ENCODE results near the gene TXNDC9.
A peak's percentile ranks its signal among the peaks of the same experiment; 100 is the strongest.
"Not testable (repeated sequence)": the region's sequence is repeated elsewhere in the genome, so short reads cannot be mapped to it uniquely, and the experiment has no call there.

Gene TXNDC9

GRCh38 chr2:99335911-99336803 lies at the start of gene TXNDC9:
Gene TXNDC9 (minus strand): TSS chr2:99336333. CDS start chr2:99333210, 3,123 bp downstream.
- peak; percentile 97 for DNase-seq

DNA sequence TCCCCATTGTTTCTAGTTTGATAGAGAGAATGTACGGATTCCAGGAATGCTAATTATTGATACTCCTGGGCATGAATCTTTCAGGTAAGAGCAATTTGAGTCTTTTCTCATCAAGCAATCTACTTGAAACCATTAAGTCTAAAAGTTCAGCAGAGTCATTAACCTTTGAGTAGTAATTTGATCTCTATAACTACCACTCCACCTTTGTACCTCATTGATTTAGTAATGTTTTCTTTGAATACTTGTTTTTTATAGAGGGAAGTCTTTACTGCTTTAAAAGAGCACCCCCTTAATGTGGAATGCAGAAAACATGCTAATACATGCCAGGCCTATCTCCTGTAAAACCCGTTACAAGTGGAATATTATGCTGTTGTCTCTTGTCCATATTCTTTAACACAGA lies 46.0 kb upstream of the TXNDC9 start:
- DNase-seq: no peak

DNA sequence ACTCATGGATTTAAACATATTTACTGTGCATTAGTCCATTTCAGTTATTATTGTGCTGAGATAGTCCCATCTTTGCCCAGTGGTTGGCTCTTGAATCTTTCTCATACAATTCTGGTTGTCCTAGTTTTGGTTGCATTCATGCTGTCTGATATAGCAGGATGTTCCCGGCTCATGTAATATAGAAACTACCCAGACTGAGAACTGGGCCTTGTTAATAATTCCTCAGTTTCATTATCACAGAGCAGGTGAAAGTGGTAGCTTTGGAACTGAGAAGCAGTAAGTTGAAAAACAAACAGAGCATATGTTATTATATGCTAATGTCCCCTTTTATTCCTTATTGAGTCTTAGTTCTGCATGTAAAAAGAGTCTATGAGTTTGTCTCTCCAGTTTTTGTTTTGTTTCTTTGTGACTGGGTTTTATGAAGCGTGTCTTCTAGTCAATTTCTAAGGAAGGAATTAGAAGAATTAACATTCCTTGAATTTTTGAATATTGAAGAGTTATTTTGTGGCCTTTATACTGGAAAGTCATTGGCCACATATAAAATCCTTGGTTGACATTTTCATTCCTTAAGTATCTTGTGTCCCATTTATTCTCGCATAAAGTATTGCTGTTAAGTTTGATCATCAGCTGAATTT lies 44.4 kb upstream of the TXNDC9 start:
- DNase-seq: no peak

- DNase-seq: no peak
These were observed 41.7 kb upstream of the TXNDC9 start for GRCh38 chr2:99377879-99378278.

DNA sequence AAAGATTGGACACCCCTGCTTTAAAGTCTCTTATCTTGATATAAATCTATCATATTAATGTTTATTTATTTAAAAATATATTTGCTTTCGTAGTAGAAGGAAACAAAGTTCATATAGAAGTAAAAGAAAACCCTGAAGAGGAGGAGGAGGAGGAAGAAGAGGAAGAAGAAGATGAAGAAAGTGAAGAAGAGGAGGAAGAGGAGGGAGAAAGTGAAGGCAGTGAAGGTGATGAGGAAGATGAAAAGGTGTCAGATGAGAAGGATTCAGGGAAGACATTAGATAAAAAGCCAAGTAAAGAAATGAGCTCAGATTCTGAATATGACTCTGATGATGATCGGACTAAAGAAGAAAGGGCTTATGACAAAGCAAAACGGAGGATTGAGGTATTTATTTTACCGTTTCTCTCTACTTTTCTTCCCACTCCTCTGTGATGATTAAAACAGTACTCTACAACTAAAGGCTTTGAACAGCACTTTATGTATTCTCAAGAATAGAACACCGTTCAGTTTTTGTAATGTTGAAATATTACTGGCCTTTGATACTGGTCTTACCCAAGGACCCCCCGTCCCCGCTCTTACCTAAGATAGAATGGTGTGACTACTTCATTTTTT lies 40.2 kb upstream of the TXNDC9 start:
- no peak for DNase-seq

- no peak for DNase-seq
These were observed 38.6 kb upstream of the TXNDC9 start for GRCh38 chr2:99374747-99375146.

DNA sequence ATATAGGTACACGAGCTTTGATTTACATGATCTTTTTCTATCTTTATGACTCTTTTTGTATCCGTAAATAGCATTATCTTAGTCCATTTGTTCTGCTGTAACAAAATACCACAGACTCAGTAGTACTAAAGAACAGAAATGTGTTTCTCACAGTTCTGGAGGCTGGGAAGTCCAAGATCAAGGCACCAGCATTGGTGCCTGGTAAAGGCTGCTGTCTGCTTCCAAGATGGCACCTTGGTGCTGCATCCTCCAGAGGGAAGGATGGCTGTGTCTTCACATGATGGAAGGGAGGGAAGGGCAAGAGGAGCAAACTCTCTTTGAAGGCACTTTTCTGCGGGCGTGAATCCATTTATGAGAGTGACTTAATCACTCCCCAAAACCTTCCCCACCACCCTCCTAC lies 37.0 kb upstream of the TXNDC9 start:
- no peak for DNase-seq

- DNase-seq: not testable (repeated sequence)
These were observed 32.7 kb upstream of the TXNDC9 start for GRCh38 chr2:99368854-99369253.

DNA sequence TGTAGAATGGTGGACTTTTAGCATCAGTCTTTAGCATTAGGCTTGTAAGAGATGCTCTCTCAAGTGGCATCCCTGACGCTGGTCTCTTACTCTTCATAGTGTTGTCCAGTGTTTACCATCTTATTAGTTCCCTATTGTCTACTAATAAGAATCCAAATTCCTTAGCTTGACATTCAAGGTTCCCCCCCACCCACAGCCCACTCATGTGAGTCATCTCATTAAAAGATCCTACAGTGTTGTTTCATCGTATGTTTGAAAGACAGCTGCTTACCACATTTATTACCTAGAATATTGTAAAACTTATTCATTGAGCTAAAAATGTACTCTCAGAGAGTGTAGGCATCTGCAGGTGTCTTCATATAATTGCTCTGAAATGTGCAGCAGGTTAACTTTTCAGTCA lies 29.5 kb upstream of the TXNDC9 start:
- DNase-seq: no peak

DNA sequence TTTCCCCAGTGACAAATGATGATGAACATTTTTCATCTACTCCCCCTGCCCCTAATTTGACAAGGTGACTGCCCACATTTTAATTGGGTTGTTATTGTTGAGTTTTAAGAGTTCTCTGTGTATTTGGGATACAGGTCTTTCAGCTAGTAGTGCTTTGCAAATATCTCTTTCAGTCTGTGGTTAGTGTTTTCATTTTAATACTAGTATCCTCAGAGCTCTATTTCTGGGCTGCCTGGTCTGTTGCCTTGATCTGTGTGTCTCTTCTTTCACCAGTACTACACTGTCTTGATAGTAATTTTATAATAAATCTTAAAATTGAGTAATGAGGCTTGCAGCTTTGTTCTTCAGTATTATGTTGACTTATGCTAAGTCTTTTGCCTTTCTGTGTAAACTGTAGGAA lies 20.7 kb upstream of the TXNDC9 start:
- no peak for DNase-seq

GRCh38 chr2:99354825-99355224 lies 18.7 kb upstream of the TXNDC9 start:
- not testable (repeated sequence) for DNase-seq

DNA sequence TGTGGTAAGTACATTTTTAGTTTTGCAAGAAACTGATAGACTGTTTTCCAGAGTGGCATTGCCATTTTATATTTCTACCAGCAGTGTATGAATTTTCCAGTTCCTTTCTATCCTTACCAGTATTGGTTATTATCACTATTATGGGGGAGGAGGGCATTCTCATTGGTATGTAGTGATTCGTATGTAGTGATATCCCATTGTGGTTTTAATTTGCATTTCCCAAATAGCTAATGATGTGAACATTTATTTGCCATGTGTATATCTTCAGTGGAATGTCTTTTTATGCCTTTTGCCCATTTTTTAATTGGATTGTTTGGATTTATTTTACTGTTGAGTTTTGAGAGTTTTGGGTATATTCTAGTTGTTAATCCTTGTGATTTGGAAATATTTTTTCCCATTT lies 17.9 kb upstream of the TXNDC9 start:
- no peak for DNase-seq

DNA sequence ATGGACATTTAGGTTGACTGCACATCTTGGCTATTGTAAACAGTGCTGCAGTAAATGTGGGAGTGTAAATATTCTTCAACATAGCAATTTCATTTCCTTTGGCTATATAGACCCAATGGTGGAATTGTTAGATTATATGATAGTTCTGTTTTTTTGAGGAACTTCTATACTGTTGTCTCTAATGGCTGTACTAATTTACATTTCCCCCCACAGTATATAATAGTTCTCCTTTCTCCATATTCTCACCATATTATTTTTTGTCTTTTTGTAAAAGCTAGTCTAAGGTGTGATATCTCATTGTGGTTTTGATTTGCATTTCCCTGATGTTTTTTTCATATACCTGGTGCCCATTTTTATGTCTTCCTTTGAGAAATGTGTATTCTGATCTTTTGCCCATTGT lies 14.1 kb upstream of the TXNDC9 start:
- DNase-seq: no peak

DNA sequence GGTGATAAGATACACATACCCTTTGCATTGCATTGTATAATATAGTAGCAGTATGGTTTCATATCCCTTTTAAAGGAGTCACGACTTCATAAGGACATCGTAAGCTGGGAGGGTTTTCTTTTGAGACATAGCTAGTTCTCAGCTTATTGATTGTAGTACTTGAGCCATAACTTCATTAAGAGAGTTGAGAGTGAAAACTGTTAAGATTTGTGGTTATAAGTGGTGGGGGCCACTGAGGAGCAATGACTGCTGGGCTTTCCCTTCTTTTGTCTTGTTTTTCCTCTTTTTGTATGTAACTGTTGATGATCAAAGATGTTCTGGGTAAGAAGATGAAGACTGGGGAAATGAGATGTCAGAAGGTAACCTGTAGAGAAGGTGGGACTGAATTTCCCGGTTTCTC lies 12.0 kb upstream of the TXNDC9 start:
- no peak for DNase-seq

DNA sequence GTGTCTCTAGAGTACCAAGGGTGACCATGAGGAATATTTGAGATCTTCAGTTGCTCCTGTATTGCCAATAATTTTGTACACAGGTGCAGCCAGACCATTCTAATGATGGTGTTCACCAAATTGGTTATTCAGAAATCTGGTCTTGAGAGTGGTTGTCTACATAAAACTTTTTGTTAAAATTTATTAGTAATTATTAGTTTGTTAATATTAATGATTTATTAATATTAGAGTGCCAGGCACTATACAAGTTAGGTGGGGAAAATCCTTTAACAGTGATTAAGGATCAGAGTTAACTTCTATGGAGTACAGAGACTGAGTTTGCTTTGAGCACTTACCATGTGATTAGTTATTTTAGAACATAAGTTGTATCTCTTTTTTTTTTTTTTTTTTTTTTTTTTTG lies 10.1 kb upstream of the TXNDC9 start:
- DNase-seq: no peak

DNA sequence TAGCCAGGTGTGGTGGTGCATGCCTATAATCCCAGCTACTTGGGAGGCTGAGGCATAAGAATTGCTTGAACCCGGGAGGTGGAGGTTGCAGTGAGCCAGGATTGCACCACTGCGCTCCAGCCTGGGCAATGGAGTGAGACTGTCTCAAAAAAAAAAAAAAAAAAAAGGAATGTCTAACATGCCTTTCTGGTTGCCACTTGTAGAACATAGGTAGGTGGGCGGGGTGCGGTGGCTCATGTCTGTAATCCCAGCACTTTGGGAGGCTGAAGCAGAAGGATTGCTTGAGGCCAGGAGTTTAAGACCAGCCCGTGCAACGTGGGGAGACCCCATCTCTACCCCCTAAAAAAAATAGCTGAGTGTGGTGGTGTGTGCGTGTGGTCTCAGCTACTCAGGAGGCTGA lies 9.3 kb upstream of the TXNDC9 start:
- DNase-seq: not testable (repeated sequence)

DNA sequence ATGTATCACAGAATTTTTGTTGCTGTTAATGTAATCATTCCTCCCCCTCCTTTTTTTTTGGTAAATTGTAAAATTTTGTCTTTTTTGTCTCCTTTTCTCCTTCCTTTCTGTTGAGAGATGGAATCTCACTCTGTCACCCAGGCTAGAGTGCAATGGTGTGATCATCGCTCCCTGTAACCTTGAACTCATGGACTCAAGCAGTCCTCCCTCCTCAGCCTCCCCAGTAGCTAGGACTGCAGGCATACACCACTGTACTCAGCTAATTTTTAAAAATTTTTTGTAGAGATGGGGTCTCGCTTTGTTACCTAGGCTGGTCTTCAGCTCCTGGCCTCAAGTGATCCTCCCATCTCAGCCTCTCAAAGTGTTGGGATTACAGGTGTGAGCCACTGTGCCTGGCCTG lies 6.4 kb upstream of the TXNDC9 start:
- no peak for DNase-seq

- no peak for DNase-seq
These were observed 4.6 kb upstream of the TXNDC9 start for GRCh38 chr2:99340669-99341236.

- no peak for DNase-seq
These were observed 2.0 kb upstream of the TXNDC9 start for GRCh38 chr2:99338029-99338585.

GRCh38 chr2:99337113-99338028 lies 1.2 kb upstream of the TXNDC9 start, which contains the start of gene EIF5B:
Gene EIF5B (plus strand): TSS chr2:99337389. CDS start chr2:99337555, 166 bp downstream.
- peak; percentile 91 for DNase-seq

- no peak for DNase-seq
These were observed 625 bp upstream of the TXNDC9 start for GRCh38 chr2:99336804-99337112.

- no peak for DNase-seq
These were observed 10.7 kb downstream of the TXNDC9 start for GRCh38 chr2:99325384-99325783.
